GM12878 (cell line): ENCODE results near the gene REV3L. TPM values are rescaled to one million over a fixed set of nuclear protein-coding genes. Genes with fewer than 3 reads are reported as not detected.

ENCODE experiments used
- CEBPZ ChIP-seq: fragments of 150-350 bp; IDR thresholded peaks from 2 replicates; pipeline ENCODE4 v1.6.1; 2016; ENCODE audit warnings: low read depth, low read length
- CHD2 ChIP-seq: IDR thresholded peaks from 2 replicates; pipeline ENCODE4 v1.6.1; 2011; ENCODE audit warnings: low read depth, low read length, improper control_type of control experiment, borderline replicate concordance
- E4F1 ChIP-seq: fragments of 450-650 bp; IDR thresholded peaks from 2 replicates; pipeline ENCODE4 v1.6.1; 2018; ENCODE audit warnings: borderline replicate concordance, mild to moderate bottlenecking; ENCODE audit not compliant: partially characterized antibody
- EGR1 ChIP-seq, 2 experiments: IDR thresholded peaks; 1 replicate in 1 of 2; 2 replicates in 1 of 2; pipeline ENCODE4 v1.6.1; 2011 to 2012; ENCODE audit warnings: low read depth in 2 of 2, low read length in 2 of 2, borderline replicate concordance in 1 of 2, mild to moderate bottlenecking in 1 of 2, moderate library complexity in 1 of 2
- RAD21 ChIP-seq: IDR thresholded peaks from 2 replicates; pipeline ENCODE4 v1.6.1; 2011; ENCODE audit warnings: mild to moderate bottlenecking, low read depth, low read length, moderate library complexity; ENCODE audit not compliant: insufficient read depth
- SIN3A ChIP-seq: IDR thresholded peaks from 2 replicates; pipeline ENCODE4 v1.6.1; 2012; ENCODE audit warnings: low read depth, low read length, improper control_type of control experiment
- polyA plus RNA-seq, 11 experiments: library from polyadenylated mRNA; depleted of rRNA in 4 of 11; unstranded in 6 of 11; stranded (reverse) in 5 of 11; fragments of >200 nt; fragmentation: Nextera tagmentation in 4 of 11; fragmentation: Illumina TruSeq in 1 of 11; extraction: Ambion mirVana in 4 of 11; extraction: Trizol in 1 of 11; gene quantifications; 1 replicate in 1 of 11; 2 replicates in 10 of 11; pipeline versions ENCODE4 v1.2.1 to v1.2.3, GENCODE V29; 2011 to 2016; ENCODE audit warnings: inconsistent platforms in 2 of 11, missing spikeins in 2 of 11, low read depth in 1 of 11
- total RNA-seq, 4 experiments: library from RNA; depleted of rRNA in 3 of 4; stranded (reverse); fragments of >200 nt in 3 of 4; fragmentation: Illumina TruSeq in 1 of 4; extraction: Trizol in 1 of 4; gene quantifications; 2 replicates each; pipeline versions ENCODE4 v1.2.1 to v1.2.3, GENCODE V29; 2013 to 2021

Gene REV3L
- total and polyA plus RNA-seq, 10 of the 15 experiments (the other 5 are each of a cell fraction or from before 2014, with no cell fraction given): 7.6 to 33.6 (median 21.5) TPM

GRCh38 chr6:111447051-111447450 is 36.0 kb downstream of the REV3L start (continued):
- TF ChIP-seq SIN3A (no peak), E4F1 (no peak), CEBPZ (no peak), CHD2 (no peak), RAD21 (no peak), EGR1 (IDR thresholded peaks at IDR 0.05; ENCODE audit: borderline replicate concordance in 1 of 2, low read depth in 2 of 2, low read length in 2 of 2) (no peak)
- TF ChIP-seq, all 136 proteins: peak for 0
